HUES64 (cell line): Measurements from ENCODE around the gene CGN.

Experiments
- H3K27ac ChIP-seq: 2 replicates; pipeline ENCODE4 v1.7.0; 2013; ENCODE audit warnings: low read depth, low read length, inconsistent platforms
- H3K27me3 ChIP-seq: 2 replicates; pipeline ENCODE4 v1.6.1; 2013; ENCODE audit warnings: mild to moderate bottlenecking, low read length; ENCODE audit not compliant: insufficient read depth
- H3K36me3 ChIP-seq: 2 replicates; pipeline ENCODE4 v1.6.1; 2013; ENCODE audit warnings: mild to moderate bottlenecking, low read length; ENCODE audit not compliant: insufficient read depth
- H3K4me1 ChIP-seq: 2 replicates; pipeline ENCODE4 v1.6.1; 2013; ENCODE audit warnings: mild to moderate bottlenecking, low read length, moderate library complexity; ENCODE audit not compliant: insufficient read depth
- H3K4me3 ChIP-seq: 2 replicates; pipeline ENCODE4 v1.5.1; 2013; ENCODE audit warnings: mild to moderate bottlenecking, low read length, moderate library complexity
- H3K9ac ChIP-seq: 2 replicates; pipeline ENCODE4 v1.6.1; 2013; ENCODE audit warnings: mild to moderate bottlenecking, low read depth, low read length
- H3K9me3 ChIP-seq: 2 replicates; pipeline ENCODE4 v1.6.1; 2013; ENCODE audit warnings: low read depth, low read length; ENCODE audit not compliant: insufficient read depth
- whole genome bisulfite sequencing: fragments of 150-250, 120-280 bp; methylation state at CpG from one replicate; pipeline ENCODE4 v1.1.7; 2013; ENCODE audit warnings: missing lambda C conversion rate; 5-methylcytosine and 5-hydroxymethylcytosine counted together

Gene CGN

GRCh38 chr1:151579436-151580225 is 68.4 kb downstream of the CGN start:
- H3K4me3 ChIP-seq, result no peak overlapping the region
- H3K9ac ChIP-seq, result no peak overlapping the region
- H3K4me1 ChIP-seq, result no peaks in the 10 kb centered on the region; the same call in 1 of the 2 replicates
- H3K36me3 ChIP-seq, result peaks cover 53% of the 10 kb centered on the region
- H3K27me3 ChIP-seq, result no peaks in the 10 kb centered on the region
- no peak overlapping the region for H3K27ac ChIP-seq
- 87% methylated on average over 8 of the region's 8 CpGs for WGBS
- H3K9me3 ChIP-seq, result no peaks in the 10 kb centered on the region

- H3K9me3 ChIP-seq, result no peaks in the 10 kb centered on the region
- H3K4me3 ChIP-seq, result no peak overlapping the region
- H3K36me3 ChIP-seq, result peaks cover 38% of the 10 kb centered on the region
- no peak overlapping the region for H3K9ac ChIP-seq
- H3K27ac ChIP-seq, result no peak overlapping the region
- 90% methylated on average over 5 of the region's 5 CpGs for WGBS
- peaks cover 7% of the 10 kb centered on the region for H3K4me1 ChIP-seq
- no peaks in the 10 kb centered on the region for H3K27me3 ChIP-seq
Observed at GRCh38 chr1:151581451-151581850, 70.3 kb downstream of the CGN start.

GRCh38 chr1:151581921-151582320 is 70.7 kb downstream of the CGN start:
- no peaks in the 10 kb centered on the region for H3K27me3 ChIP-seq
- H3K9ac ChIP-seq, result no peak overlapping the region
- peaks cover 7% of the 10 kb centered on the region for H3K4me1 ChIP-seq
- H3K27ac ChIP-seq, result no peak overlapping the region
- H3K36me3 ChIP-seq, result peaks cover 38% of the 10 kb centered on the region
- 92% methylated on average over 1 of the region's 1 CpG for WGBS
- H3K9me3 ChIP-seq, result no peaks in the 10 kb centered on the region
- H3K4me3 ChIP-seq, result no peak overlapping the region

- no peaks in the 10 kb centered on the region for H3K9me3 ChIP-seq
- H3K9ac ChIP-seq, result no peak overlapping the region
- H3K4me1 ChIP-seq, result peaks cover 13% of the 10 kb centered on the region
- WGBS, result 82% methylated on average over 2 of the region's 2 CpGs
- H3K27me3 ChIP-seq, result no peaks in the 10 kb centered on the region
- H3K4me3 ChIP-seq, result no peak overlapping the region
- no peak overlapping the region for H3K27ac ChIP-seq
- H3K36me3 ChIP-seq, result peaks cover 33% of the 10 kb centered on the region
Observed at GRCh38 chr1:151583796-151584195, 72.6 kb downstream of the CGN start.

- H3K9ac ChIP-seq, result no peak overlapping the region
- H3K27me3 ChIP-seq, result no peaks in the 10 kb centered on the region
- H3K27ac ChIP-seq, result no peak overlapping the region
- 79% methylated on average over 6 of the region's 6 CpGs for WGBS
- no peaks in the 10 kb centered on the region for H3K9me3 ChIP-seq
- peaks cover 13% of the 10 kb centered on the region for H3K4me1 ChIP-seq
- no peak overlapping the region for H3K4me3 ChIP-seq
- H3K36me3 ChIP-seq, result peaks cover 28% of the 10 kb centered on the region
Observed at GRCh38 chr1:151584278-151584677, 73.1 kb downstream of the CGN start.

GRCh38 chr1:151584780-151585179 is 73.6 kb downstream of the CGN start:
- WGBS, result 86% methylated on average over 7 of the region's 7 CpGs
- no peaks in the 10 kb centered on the region for H3K27me3 ChIP-seq

GRCh38 chr1:151585622-151586021 is 74.4 kb downstream of the CGN start:
- no peaks in the 10 kb centered on the region for H3K9me3 ChIP-seq
- H3K4me3 ChIP-seq, result no peak overlapping the region
- no peak overlapping the region; the same call in 1 of the 2 replicates for H3K9ac ChIP-seq
- H3K27me3 ChIP-seq, result no peaks in the 10 kb centered on the region
- H3K36me3 ChIP-seq, result peaks cover 18% of the 10 kb centered on the region
- peak overlapping the region; percentile 55; the same call in 1 of the 2 replicates for H3K27ac ChIP-seq
- WGBS, result 50% methylated on average over 1 of the region's 1 CpG
- H3K4me1 ChIP-seq, result peaks cover 13% of the 10 kb centered on the region

More at GRCh38 chr1:151584780-151585179, 73.6 kb downstream of the CGN start:
- Histone ChIP-seq H3K36me3 (peaks cover 23% of the 10 kb centered on the region), H3K9ac (no peak overlapping the region), H3K4me3 (no peak overlapping the region), H3K27ac (no peak overlapping the region), H3K4me1 (peaks cover 13% of the 10 kb centered on the region), H3K9me3 (no peaks in the 10 kb centered on the region)
